NOMO-1 treated with DMSO at 0.1 percent for 48 hours (cell line): ENCODE data around the gene SLC38A8.
A peak's percentile ranks its signal among the peaks of the same experiment; 100 is the strongest.

Experiments used
- DNase-seq: peaks from one replicate; lab custom pipeline; 2025; ENCODE audit not compliant: unreplicated experiment; lab: John Stamatoyannopoulos, UW

Gene SLC38A8

DNA sequence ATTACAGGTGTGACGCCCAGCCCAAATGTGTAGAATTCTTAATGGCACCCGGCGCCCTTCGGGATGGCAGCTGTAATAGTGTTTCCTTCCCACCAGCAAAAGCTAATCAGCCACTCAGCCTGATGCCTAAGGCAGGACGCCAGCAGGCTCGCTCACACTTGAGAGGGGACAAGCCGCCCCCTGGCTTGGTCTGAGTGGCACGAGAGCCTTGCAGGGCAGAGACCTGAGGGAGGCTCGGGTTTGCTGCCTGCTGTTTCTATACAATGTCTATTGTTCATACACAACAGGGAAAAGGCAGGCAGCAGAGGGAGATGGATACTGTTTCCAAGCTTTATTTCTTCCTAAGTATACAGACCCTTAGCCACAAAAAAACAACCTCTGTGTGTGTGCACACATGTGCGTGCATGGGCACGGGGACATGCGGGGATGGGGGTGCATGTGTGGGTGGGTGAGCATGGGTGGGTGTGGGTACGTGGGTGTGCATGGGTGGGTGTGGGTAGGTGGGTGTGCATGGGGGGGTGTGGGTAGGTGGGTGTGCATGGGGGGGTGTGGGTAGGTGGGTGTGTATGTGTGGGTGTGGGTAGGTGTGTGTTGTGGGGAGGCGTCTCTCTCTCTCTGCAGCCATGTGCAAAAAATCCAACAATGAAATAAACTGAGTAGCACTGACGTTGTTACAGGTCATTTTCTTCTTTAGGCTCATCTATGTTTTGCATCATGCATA lies 10.0 kb downstream of the SLC38A8 start:
- DNase-seq, result no peak

DNA sequence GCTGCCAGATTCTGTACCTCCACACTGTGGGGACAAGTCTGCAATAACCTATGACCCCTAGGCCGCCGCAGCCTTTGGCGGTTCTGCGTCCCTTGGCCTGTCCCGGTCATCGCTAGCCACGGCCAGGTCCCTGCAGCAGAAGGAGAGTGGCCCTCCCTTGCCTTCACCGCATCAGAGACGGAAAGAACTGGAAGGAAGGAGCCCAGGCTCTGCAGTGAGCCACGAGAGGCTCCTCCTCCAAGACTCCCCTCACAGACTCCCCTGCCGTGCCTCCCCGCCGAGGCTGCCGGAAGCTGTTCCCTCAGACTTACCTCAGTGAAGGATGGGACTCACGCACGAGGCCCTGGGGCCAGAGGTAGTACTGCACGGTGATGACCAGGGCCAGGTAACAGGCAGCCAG lies 11.0 kb downstream of the SLC38A8 start:
- DNase-seq, result no peak

DNA sequence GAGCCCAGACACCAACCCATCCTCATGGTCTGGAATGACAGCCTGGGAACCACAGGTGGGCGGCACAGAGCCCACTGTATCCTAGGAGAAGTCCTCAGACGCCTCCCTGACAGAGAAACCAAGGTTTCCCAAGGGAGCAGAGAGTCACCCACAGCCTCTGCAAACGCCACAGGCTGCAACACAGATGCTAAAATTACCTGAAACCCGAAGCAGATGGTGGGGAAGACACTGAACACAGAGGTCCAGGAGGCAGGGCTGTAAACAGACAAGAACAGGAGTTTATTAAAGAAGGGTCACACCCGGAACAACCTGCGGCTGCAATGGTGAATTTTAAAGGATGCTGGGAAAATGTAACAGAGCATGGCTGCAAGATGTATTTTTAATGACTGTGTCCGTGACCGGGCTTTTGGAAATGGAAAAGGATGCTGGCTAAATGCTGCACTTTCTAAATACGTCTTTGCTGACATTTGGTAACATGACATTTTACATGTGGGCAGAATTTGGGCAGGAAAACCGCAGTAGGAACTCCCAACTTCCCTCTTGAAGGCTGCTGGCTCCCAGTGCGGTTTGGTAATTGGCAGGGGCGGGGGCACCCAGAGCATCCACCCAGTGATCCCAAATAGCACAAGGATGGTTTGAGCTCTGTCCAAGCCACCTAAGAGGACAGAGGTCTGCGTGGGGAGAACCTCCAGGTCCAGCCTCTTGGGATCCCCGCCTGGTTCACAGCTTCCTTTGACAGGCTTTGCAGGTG lies 13.1 kb downstream of the SLC38A8 start:
- peak; percentile 40 for DNase-seq

DNA sequence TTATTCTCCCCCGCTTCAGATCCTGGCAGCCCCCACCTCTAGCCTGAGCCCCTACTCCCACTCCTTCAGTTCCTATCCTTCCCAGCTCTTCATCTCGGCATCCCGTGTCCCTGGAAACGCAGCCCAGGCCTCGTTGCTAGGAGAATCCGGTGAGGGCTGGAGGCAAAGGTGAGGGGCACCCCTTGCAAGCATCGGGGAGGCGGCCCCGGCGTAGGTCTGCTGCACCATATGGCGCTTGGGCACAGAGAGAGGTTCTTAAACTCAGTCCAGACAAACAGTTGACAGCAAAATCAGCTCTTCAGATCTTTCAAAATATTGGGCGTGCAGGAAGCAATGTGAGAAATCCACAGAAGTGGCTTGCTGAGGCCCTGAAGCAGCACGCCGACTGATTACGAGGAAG lies 15.0 kb downstream of the SLC38A8 start:
- no peak for DNase-seq

DNA sequence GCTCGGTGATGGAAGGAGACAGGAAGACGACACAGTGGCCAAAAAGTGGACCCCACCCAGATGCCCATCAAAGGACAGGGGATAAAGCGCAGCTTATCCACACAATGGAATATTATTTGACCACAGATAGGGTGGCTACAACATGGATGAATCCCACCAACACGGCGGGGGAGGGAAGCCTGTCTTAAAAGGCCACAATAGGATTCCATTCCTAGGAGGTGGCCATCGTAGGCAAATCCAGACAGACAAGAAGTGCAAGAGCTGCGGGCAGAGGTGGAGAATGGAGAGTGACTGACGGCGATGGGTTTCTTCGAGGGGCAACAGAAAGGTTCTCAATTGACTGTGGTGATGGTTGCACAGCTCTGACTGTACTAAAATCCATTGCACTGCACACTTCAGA lies 16.0 kb downstream of the SLC38A8 start:
- DNase-seq, result no peak

DNA sequence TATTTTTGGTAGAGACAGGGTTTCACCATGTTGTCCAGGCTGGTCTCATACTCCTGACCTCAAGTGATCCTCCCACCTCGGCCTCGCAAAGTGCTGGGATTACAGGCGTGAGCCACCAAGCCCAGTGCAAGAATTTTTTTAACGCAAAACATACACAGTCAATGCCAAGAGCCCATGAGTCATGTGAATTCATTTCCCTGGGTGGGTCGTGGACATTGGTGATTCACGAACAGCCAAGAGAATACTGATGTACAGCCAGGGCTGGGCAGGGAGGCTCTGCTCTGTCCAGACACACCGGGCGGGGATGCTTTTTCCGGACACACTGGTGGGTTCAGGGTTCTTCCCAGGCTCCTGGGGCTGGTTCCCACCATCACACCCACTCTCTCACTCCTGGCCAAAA lies 17.7 kb downstream of the SLC38A8 start:
- no peak for DNase-seq

DNA sequence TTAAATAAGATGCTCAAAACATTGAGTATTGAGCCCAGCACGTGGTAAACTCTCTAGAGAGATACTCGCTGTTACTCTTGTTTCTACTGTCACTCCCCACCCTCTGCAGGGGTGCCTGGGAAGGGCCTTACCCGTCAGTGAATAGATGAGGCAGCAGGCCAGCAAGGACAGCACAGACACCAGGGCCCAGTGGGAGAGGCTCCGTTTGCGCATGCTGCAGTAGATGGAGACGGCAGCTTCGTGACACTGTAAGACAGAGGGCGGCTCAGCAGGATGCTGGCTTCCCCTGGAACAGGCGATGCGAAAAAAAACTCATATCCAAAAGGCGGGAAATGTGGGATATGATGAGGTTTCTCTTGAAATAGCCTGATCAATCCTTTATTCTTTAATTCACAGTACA lies 20.0 kb downstream of the SLC38A8 start:
- DNase-seq, result no peak

DNA sequence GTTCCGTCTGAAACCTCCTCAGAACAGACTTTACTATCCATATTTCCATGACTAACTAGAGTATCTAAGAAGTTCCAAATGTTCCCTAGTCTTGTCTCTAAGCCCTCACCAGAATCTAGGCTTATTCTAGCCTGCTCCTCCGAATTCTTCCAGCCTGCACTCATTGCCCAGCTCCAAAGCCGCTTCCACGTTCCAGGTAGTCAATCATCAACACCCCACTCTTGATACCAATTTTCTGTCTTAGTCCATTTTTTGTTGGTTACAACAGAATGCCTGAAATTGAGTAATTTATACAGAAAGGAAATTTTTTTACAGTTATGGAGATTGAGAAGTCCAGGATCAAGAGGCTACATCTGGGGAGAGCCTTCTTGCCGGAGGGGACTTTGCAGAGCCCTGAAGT lies 21.1 kb downstream of the SLC38A8 start:
- DNase-seq, result no peak

DNA sequence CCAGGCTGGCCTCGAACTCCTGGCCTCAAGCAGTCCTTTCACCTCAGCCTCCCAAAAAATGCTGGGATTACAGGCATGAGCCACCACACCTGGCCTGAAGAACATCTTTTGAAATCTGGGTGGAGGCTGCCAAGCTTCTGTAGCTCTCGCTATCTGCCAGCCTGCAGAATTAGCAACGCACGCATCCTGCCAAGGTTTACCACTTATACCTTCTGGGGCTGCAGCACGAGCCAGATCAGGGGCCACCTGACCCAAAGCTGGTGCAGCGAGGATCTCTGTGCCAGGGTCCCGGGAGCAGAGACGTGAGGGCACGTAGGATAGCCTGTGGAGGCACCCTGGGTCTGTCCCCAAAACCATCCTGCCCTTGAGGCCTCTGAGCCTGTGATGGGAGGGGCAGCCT lies 22.2 kb downstream of the SLC38A8 start:
- DNase-seq, result no peak

DNA sequence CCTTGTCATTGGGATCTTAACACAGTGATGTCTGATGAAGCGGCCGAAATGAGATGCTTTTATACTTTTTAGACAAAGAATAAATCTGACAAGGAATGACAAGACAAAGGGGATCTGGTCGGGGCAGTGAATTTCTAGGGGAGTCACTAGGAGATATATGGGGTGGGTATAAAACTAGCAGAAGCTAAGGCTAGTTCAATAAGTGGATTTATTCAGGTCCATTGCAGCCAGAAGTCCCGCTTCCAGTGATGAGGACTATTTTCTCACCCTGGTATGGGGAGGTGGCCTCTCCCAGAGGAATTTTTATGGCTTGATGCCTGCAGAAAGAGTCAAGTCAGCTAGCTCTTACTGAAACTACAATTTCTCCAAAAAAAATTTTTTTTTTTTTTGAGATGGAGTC lies 23.9 kb downstream of the SLC38A8 start:
- no peak for DNase-seq

DNA sequence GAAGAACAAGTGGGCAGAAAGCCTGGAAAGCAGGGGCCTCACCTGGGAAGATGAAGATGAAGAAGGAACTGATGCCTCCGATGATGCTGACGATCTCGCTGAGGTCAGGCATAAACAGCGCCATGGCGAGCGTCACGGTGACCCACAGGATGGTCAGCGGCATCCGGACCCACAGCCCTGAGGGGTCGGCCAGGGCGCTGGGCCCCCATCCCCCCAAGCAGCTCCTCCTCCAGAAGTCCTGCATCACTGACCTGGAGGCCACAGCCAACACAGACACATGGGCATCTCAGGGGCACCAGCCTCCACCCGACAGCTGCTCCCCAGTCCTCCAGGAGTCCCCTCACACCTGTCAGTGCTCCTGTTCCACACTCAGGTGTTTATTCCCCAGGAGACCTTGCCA lies 26.1 kb downstream of the SLC38A8 start:
- no peak for DNase-seq

DNA sequence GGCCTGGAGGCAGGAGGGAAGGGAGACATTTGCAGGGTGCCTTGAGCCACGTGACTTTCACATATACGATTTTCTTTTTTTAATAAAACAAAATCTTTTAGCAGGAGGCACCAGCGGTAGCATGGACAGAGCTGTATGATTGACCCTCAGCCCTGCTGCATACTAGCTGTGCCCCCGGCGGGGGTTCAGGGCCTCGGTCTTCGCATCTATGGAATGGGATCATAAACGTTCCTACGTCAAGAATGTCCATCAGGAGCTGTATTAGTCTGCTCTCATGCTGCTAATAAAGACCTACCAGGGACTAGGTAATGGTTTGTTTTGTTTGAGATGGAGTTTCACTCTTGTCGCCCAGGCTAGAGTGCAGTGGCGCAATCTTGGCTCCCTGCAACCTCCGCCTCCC lies 27.2 kb downstream of the SLC38A8 start:
- no peak for DNase-seq

DNA sequence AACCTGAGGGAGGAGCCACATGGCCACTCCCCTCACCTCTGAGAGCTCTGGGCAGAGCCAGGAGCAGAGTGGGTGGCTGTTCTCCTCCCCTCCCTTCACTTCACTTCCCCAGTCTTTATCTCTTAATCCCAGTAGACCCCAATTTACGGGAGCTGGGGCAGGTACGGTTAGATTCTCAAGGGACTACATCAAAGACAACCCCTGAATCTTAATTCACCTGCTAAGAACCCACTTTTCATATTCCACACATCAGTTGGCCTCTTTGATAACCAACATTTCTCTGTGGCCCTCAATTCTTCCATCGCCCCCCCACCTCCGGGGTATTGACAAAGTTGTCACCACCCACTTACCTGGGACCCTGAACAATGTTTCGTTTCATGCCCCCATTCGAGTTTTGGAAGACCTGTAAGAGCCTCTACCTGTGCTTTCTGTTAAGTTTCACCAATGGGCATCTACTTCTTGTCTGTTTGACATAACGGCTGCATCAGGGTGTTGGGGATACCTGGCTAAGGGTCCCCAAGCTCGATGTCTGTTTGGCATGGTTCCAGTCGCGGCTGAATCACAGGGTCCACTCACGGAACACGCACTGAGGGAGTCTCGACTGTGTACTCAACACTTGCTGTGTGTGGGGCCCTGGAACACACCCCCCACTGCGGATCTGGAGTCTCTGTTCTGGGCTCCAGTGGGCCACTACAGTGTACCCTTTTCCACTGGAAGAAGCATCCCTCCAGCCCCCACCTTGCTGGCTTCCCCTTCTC lies 27.8 kb downstream of the SLC38A8 start:
- no peak for DNase-seq

DNA sequence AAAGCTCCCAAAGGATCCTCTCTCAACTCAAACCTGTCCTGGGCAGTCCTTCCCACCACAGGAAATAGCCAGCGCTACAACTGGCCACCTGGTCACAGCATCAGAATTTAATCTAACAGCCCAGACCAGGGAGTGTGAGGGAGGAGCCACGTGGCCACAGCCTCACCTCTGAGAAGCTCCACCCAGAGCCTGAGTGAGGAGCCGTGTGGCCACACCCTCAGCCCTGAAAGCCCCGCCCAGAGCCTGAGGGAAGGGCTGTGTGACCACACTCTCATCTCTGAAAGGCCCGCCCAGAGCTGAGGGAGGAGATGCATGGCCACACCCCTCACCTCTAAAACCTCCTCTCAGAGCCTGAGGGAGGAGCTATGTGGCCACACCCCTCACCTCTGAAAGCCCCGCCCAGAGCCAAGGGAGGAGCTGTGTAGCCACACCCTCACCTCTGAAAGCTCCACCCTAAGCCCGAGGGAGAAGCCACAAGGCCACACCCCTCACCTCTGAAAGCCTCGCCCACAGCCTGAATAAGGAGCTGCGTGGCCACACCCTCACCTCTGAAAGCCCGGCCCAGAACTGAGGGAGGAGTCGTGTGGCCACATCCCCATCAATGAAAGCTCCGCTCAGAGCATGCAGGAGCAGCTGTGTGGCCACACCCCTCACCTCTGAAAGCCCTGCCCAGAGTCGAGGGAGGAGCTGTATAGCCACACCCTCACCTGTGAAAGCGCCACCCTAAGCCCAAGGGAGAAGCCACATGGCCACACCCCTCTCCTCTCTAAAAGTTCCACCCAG lies 28.6 kb downstream of the SLC38A8 start:
- peak; percentile 51 for DNase-seq

DNA sequence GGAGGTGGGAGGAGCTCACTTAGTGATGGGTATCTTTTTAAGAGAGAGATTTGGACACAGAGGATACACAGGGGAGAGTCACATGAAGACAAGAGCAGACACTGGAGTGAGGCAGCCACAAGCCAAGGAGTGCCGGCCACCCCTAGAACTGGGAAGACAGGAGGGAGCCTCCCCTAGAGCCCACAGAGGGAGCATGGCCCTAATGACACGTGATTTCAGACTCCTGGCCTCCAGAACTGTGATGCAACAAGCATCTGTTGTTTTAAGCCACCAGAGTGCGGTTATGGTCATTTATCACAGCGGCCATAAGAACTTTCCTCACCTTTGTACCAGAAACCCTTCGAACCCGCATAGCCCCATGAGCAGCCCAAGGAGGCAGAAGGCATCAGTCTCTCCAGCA lies 33.3 kb downstream of the SLC38A8 start:
- DNase-seq, result no peak

DNA sequence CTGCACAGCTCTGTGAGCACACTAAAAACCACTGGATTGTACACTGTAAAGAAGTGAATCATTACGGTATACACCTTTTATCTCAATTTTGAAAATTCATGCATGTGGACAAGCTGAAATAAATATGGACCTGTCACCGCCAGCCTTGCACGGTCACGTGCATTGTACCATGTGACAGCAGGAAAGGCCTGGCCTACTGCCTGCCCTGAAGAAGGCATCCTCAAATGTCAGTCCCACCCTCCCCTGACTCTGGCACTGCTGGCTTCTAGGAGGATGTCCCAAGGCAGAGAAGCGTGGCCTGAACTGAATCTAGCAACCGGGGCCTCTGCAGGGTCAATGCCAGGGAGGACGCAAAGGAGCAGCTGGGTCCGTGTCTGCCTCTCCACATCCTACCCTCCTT lies 34.6 kb downstream of the SLC38A8 start:
- DNase-seq, result no peak

DNA sequence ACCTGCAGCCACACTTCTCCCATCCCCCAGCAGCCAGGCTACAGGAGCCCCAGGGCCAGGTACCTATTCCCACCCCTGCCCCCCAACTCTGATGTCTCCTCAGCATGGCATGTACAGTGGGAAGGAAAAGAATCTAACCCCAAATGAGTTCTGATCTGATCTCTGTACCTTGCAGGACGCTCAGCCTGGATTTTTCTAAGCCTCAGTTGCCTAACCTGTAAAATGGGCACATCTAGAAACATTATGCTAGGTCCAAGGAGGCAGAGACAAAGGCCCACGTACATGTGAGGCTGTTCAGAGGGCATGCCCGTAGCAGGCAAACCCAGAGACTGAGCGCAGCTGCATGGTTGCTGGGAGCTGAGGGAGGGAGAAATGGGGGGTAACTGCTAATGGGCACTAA lies 35.1 kb downstream of the SLC38A8 start:
- no peak for DNase-seq

DNA sequence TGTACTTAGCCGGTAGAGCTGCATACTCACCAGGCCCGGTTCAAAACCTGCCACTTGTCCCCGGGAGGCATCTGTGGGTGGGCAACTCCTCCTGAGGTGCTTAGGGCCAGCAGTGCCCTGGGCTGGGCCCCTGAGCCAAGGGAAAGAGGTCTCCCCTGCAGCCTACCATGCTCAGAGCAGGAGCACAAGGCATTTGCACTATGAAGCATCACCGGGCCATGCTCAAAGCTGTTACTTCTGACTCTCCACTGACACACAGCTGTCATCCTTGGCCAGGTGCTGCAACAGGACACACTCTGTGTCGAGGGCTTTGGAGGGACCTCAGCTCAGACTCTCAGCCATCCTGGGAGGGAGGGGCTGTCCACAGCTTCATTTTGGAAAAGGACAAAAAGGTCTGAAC lies 37.2 kb downstream of the SLC38A8 start:
- no peak for DNase-seq

DNA sequence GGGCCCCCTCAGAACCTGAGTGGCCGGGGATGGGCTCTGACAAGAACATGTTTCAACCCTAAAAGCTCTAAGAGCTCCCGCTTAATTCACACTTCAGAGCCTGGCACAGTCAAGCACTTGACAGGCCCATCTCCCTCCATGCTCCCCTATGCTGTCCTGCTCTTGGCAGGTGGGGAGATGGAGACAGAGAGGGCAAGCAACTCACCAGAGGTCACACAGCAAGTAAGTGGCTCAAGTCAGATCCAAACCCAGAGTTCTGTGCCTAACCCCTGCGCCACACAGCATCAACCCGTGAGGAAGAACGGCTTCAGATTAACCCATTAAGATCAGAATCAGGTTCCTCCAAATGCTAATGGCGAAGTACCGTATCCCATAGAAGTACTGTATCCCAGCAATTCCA lies 38.2 kb downstream of the SLC38A8 start:
- DNase-seq, result no peak

DNA sequence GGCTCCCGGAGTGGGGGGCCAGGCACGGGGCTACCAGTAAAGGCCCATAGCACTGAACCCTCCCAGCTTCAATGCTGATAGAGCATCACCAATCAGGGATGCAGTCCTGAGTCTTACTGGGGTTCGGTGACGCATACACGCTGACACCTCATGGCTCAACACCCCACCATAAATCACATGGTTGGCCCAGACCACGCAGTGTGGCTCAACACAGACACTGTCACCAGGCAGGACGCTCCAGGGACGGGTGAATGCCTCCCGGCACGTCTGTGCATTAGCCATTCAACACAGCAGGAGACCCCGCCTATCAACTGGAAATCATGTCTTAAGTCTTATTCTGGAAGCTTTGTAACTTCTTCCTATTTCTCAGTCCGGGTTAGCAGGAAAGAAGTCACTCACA lies 39.6 kb downstream of the SLC38A8 start:
- no peak for DNase-seq

DNA sequence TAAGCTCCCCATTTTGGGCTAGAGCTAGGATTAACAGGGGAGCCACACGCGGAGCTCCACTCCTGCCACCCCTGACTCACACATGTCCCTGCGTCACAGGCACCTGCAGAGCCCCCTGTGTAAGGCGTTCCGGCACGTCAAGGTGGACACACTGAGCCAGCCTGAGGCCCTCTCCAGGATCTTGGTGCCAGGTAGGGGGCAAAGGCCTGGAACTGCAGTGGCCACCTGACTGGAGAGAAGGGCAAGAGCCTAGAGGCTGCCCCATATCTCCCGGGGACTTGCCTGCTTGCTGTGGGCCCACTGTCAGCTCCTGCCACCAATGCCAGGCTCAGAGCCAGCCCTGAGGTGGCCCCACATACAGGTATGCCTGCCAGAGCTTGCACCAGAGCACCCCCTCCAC lies 40.9 kb downstream of the SLC38A8 start:
- no peak for DNase-seq
